HepG2 (cell line): ENCODE data around the gene IFIT1. TPM values are rescaled to one million over a fixed set of nuclear protein-coding genes. Genes with fewer than 3 reads are reported as not detected.

Experiments used
- ATAC-seq: fragments of 200-7000 bp; cut with Tn5 transposase; 3 replicates; pipeline ENCODE4 v1.9.1; 2020; ENCODE audit warnings: mild to moderate bottlenecking, moderate library complexity
- BruUV-seq: library from RNA; stranded (reverse); fragments of 400-500 nt; replicated peaks from 2 replicates; lab custom pipeline; 2021; lab: Mats Ljungman, UMichigan
- CTCF ChIA-PET: fragments of 300-600 bp; formaldehyde crosslinking; extraction: SDS; loops from one replicate; lab custom pipeline; 2021; ENCODE audit warnings: low total read pairs, inconsistent platforms, low intra/inter-chr PET ratio; lab: Yijun Ruan, JAX
- POLR2A ChIA-PET: fragments of 350-600 bp; sonication (Branson Sonifier 250); formaldehyde crosslinking; loops from one replicate; lab custom pipeline; 2020; ENCODE audit warnings: antibody characterized with exemption, inconsistent platforms; lab: Yijun Ruan, JAX
- DNase-seq: peaks from one replicate; pipeline ENCODE4 v3.0.0-alpha.2; 2015; ENCODE audit warnings: low spot score
- FAIRE-seq: peaks from 3 replicates; lab custom pipeline; 2011; peaks lifted over from hg19 to GRCh38; lab: Jason Lieb, UNC
- H2AFZ ChIP-seq: one replicate; pipeline ENCODE4 v1.6.1; 2011; ENCODE audit warnings: low read length, inconsistent platforms
- H3K27ac ChIP-seq: fragments of 300-600 bp; 3 replicates; pipeline ENCODE4 v1.8.0; 2011; ENCODE audit warnings: mixed run types, mild to moderate bottlenecking, mixed read lengths, low read length, inconsistent platforms; ENCODE audit not compliant: insufficient read depth; ENCODE audit errors: extremely low read length
- H3K27me3 ChIP-seq, 2 experiments: fragments of 200-600 bp in 1 of 2; 2 replicates in 1 of 2; 3 replicates in 1 of 2; pipeline versions ENCODE4 v1.6.0 to v1.8.0; 2011; ENCODE audit warnings: low read length in 2 of 2, mild to moderate bottlenecking in 2 of 2, moderate library complexity in 2 of 2, inconsistent platforms in 1 of 2; ENCODE audit not compliant: insufficient read depth in 2 of 2, control insufficient read depth in 1 of 2
- H3K36me3 ChIP-seq, 2 experiments: fragments of 200-600 bp in 1 of 2; replicated peaks in 1 of 2; 2 replicates in 1 of 2; 3 replicates in 1 of 2; pipeline versions ENCODE4 v1.5.1 to v1.8.0; 2011; ENCODE audit warnings: low read length in 2 of 2, inconsistent platforms in 1 of 2; ENCODE audit not compliant: insufficient read depth in 2 of 2, control insufficient read depth in 1 of 2
- H3K4me1 ChIP-seq: 2 replicates; pipeline ENCODE4 v1.5.1; 2012; ENCODE audit warnings: low read length, inconsistent platforms; ENCODE audit not compliant: insufficient read depth
- H3K4me2 ChIP-seq: 2 replicates; pipeline ENCODE4 v1.6.0; 2011; ENCODE audit warnings: low read depth, low read length, inconsistent platforms
- H3K4me3 ChIP-seq, 3 experiments: fragments of 200-600 bp in 1 of 3; sonication (generic), shearing (Covaris generic) in 1 of 3; replicated peaks in 1 of 3; 2 replicates each; pipeline ENCODE4 v1.5.1; 2011 to 2016; ENCODE audit warnings: low read length in 3 of 3, inconsistent platforms in 2 of 3, low read depth in 2 of 3, mild to moderate bottlenecking in 2 of 3, control low read depth in 1 of 3, mixed read lengths in 1 of 3; ENCODE audit not compliant: insufficient read depth in 1 of 3
- H3K79me2 ChIP-seq: one replicate; pipeline ENCODE4 v1.6.1; 2011; ENCODE audit warnings: low read length, inconsistent platforms; ENCODE audit not compliant: insufficient read depth
- H3K9ac ChIP-seq: 2 replicates; pipeline ENCODE4 v1.6.0; 2011; ENCODE audit warnings: mild to moderate bottlenecking, low read depth, low read length, inconsistent platforms; ENCODE audit not compliant: insufficient read depth
- H3K9me3 ChIP-seq: 2 replicates; pipeline ENCODE4 v1.5.1; 2012; ENCODE audit warnings: mild to moderate bottlenecking, low read length
- H4K20me1 ChIP-seq: 2 replicates; pipeline ENCODE4 v1.6.0; 2011; ENCODE audit warnings: inconsistent platforms, mild to moderate bottlenecking, low read length, moderate library complexity; ENCODE audit not compliant: insufficient read depth
- ARHGAP35 ChIP-seq: sonication (generic); formaldehyde crosslinking; IDR thresholded peaks from 2 replicates; pipeline ENCODE4 v1.9.0; 2022; ENCODE audit warnings: mild to moderate bottlenecking, inconsistent platforms, moderate library complexity, missing genetic modification reagents, borderline replicate concordance
- DR1 ChIP-seq: sonication (generic); formaldehyde crosslinking; IDR thresholded peaks from 2 replicates; pipeline ENCODE4 v1.8.0; 2021; ENCODE audit warnings: mild to moderate bottlenecking, missing genetic modification reagents, inconsistent platforms
- HES4 ChIP-seq: sonication (generic); formaldehyde crosslinking; IDR thresholded peaks from 2 replicates; pipeline ENCODE4 v1.9.0; 2021; ENCODE audit warnings: mild to moderate bottlenecking, missing genetic modification reagents, borderline replicate concordance
- NFIC ChIP-seq: IDR thresholded peaks from 2 replicates; pipeline ENCODE4 v1.6.1; 2012; ENCODE audit warnings: mild to moderate bottlenecking, low read length, inconsistent platforms
- PHF21A ChIP-seq: sonication (generic); formaldehyde crosslinking; IDR thresholded peaks from 2 replicates; pipeline ENCODE4 v1.5.0; 2020; ENCODE audit warnings: mild to moderate bottlenecking, missing genetic modification reagents
- SNAPC5 ChIP-seq: sonication (generic); formaldehyde crosslinking; IDR thresholded peaks from 2 replicates; pipeline ENCODE4 v1.8.1; 2023; ENCODE audit warnings: mild to moderate bottlenecking, missing genetic modification reagents, borderline replicate concordance
- SP140L ChIP-seq: sonication (generic); formaldehyde crosslinking; IDR thresholded peaks from 2 replicates; pipeline ENCODE4 v1.4.0; 2020; ENCODE audit warnings: missing genetic modification reagents, borderline replicate concordance
- ZC3H13 ChIP-seq: sonication (generic); formaldehyde crosslinking; IDR thresholded peaks from 2 replicates; pipeline ENCODE4 v1.8.1; 2023; ENCODE audit warnings: mild to moderate bottlenecking, missing genetic modification reagents, moderate library complexity
- ZFYVE20 ChIP-seq: sonication (generic); formaldehyde crosslinking; IDR thresholded peaks from 2 replicates; pipeline ENCODE4 v1.8.0; 2023; ENCODE audit warnings: low read depth, mild to moderate bottlenecking, moderate library complexity, missing genetic modification reagents, borderline replicate concordance
- ZNF329 ChIP-seq: sonication (generic); formaldehyde crosslinking; IDR thresholded peaks from 2 replicates; pipeline ENCODE4 v1.9.0; 2021; ENCODE audit warnings: low read depth, mild to moderate bottlenecking, missing genetic modification reagents
- WGBS: methylation state at CpG from one replicate; pipeline ENCODE4 v1.1.6; 2017; ENCODE audit warnings: low lambda C conversion rate; 5-methylcytosine and 5-hydroxymethylcytosine counted together
- in situ Hi-C: cut with HindIII; loops from 2 replicates; pipeline ENCODE4 v1.10.0; 2017; ENCODE audit warnings: low pct_unique_long_range_greater_than_20kb; ENCODE audit not compliant: extremely low pct_ligation_motif_present
- intact Hi-C: fragments of 100-400 bp; cut with micrococcal nuclease; formaldehyde crosslinking; loops from one replicate; pipeline ENCODE4 v1.10.0; 2022; ENCODE audit not compliant: unreplicated experiment
- polyA plus RNA-seq, 8 experiments: library from polyadenylated mRNA; depleted of rRNA in 3 of 8; stranded (reverse) in 7 of 8; unstranded in 1 of 8; fragments of >200 nt; fragmentation: Illumina TruSeq in 4 of 8; extraction: Trizol in 4 of 8; gene quantifications; 2 replicates each; pipeline versions ENCODE4 v1.2.1 to v1.2.3, GENCODE V29; 2011 to 2016; ENCODE audit warnings: low read depth in 4 of 8, missing spikeins in 1 of 8, mixed read lengths in 1 of 8; ENCODE audit not compliant: insufficient read depth in 1 of 8
- total RNA-seq, 5 experiments: library from RNA; depleted of rRNA; stranded (reverse); fragments of >200 nt; fragmentation: Illumina TruSeq; extraction: Trizol; gene quantifications; 2 replicates each; pipeline ENCODE4 v1.2.3, GENCODE V29; 2016; ENCODE audit warnings: low read depth in 1 of 5

The IFIT1 gene
- total and polyA plus RNA-seq, 2 of the 13 experiments (the other 11 are each of a cell fraction or from before 2014, with no cell fraction given): 1.5 to 5.5 TPM

- TF ChIP-seq ZFYVE20 (CRISPR knock-in tag) (no peak), ZNF329 (no peak), HES4 (no peak), SP140L (CRISPR knock-in tag) (no peak)
- TF ChIP-seq, all 625 proteins: peak for 0
Observed at GRCh38 chr10:89419548-89419947, 27.1 kb downstream of the IFIT1 start (continued).

DNA sequence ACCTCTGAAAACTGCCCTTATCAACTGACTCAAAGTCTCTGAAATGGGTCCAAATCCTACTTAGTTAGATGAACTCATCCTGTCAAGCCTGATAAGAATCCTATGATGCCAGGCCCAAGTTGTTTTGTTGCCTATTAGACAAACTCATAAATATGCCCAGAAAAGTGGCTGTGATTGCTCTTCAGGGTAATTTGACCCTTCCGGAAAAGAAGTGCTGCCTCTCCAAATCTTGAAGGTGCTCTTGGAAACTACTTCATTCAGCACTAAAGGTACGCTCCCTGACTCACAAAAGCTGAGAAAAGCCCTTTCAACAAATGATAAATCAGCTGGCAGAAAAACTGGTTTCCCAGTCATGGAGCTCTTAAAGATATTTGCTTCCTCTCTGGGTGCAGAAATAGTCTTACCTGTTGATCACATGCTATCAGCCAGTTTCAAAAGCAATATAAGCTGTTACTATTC lies 28.6 kb downstream of the IFIT1 start:
- no peak overlapping the region for H3K27ac ChIP-seq
- DNase-seq: no peak
- in situ Hi-C loops: no loop called here
- no peaks in the 10 kb centered on the region for H3K27me3 ChIP-seq
- FAIRE-seq: no peak
- H3K4me2 ChIP-seq: no peak overlapping the region
- no peak overlapping the region for H3K4me3 ChIP-seq
- intact Hi-C loops: no loop called here
- no TSS peak for BruUV-seq
- H3K9ac ChIP-seq: no peak overlapping the region
- peaks cover 24% of the 10 kb centered on the region for H3K4me1 ChIP-seq
- no peak overlapping the region for H2AFZ ChIP-seq
- peaks cover 0 to 4% of the 10 kb centered on the region in 2 experiments; a peak in 1 of 5 replicates for H3K36me3 ChIP-seq
- no peaks in the 10 kb centered on the region for H4K20me1 ChIP-seq
- POLR2A ChIA-PET: no interaction called here
- 97% methylated on average over 2 of the region's 2 CpGs for WGBS
- TF ChIP-seq ZC3H13 (CRISPR knock-in tag): no peak
- TF ChIP-seq DR1 (CRISPR knock-in tag): no peak
- no peak for TF ChIP-seq ARHGAP35
- TF ChIP-seq SNAPC5 (CRISPR knock-in tag): no peak
- TF ChIP-seq HES4: no peak
- TF ChIP-seq NFIC: no peak
- TF ChIP-seq PHF21A (CRISPR knock-in tag): no peak
- no peaks in the 10 kb centered on the region for H3K9me3 ChIP-seq
- ATAC-seq: no peak
- CTCF ChIA-PET: no interaction called here
- H3K79me2 ChIP-seq: peaks cover 2% of the 10 kb centered on the region
